ENCODE results near the gene AFM.

Gene AFM, protein sequence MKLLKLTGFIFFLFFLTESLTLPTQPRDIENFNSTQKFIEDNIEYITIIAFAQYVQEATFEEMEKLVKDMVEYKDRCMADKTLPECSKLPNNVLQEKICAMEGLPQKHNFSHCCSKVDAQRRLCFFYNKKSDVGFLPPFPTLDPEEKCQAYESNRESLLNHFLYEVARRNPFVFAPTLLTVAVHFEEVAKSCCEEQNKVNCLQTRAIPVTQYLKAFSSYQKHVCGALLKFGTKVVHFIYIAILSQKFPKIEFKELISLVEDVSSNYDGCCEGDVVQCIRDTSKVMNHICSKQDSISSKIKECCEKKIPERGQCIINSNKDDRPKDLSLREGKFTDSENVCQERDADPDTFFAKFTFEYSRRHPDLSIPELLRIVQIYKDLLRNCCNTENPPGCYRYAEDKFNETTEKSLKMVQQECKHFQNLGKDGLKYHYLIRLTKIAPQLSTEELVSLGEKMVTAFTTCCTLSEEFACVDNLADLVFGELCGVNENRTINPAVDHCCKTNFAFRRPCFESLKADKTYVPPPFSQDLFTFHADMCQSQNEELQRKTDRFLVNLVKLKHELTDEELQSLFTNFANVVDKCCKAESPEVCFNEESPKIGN

DNA sequence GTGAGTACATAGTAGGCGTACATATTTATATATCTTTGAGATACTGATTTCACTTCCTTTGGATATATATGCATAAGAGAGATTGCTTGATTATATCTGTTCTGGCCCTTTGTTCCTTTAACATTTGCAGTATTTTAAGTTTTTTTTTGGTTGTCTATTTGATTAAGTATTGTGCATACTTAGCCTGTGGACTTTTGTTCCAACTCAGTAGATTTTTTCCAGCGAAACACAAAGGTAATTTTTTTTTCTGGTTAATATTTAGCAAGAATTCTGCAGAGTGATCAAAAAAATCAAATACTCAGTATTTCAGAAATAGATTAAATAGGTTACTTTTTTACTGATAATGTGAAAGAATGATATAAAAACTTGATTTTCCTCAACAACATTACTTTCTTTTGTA, at the start of gene AFM:
Gene AFM, plus strand, starts transcription at position 388 of the 400 bp plus-strand sequence. CDS start 31 bp downstream, outside the sequence.
- DNase-seq (ENCODE audit: low spot score): no peak

DNA sequence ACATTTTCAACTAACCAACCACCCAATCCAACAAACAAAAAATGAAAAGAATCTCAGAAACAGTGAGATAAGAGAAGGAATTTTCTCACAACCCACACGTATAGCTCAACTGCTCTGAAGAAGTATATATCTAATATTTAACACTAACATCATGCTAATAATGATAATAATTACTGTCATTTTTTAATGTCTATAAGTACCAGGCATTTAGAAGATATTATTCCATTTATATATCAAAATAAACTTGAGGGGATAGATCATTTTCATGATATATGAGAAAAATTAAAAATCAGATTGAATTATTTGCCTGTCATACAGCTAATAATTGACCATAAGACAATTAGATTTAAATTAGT, 49.8 kb upstream of the AFM start:
- DNase-seq (ENCODE audit: low spot score): no peak

DNA sequence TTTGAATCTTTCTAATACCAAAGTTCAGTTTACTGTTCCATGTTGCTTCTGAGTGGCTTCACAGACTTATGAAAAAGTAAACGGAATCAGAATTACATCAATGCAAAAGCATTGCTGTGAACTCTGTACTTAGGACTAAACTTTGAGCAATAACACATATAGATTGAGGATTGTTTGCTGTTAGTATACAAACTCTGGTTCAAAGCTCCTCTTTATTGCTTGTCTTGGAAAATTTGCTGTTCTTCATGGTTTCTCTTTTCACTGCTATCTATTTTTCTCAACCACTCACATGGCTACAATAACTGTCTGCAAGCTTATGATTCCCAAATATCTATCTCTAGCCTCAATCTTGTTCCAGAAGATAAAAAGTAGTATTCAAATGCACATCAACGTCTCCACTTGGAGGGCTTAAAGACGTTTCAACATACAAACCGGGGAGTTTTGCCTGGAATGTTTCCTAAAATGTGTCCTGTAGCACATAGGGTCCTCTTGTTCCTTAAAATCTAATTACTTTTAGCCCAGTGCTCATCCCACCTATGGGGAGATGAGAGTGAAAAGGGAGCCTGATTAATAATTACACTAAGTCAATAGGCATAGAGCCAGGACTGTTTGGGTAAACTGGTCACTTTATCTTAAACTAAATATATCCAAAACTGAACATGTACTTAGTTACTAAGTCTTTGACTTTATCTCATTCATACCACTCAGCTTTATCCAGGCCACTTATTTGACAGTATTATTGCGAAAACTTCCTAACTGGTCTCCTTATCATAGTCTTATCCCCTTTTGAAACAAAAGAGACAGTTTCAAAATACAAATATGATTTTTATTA, 49.2 kb upstream of the AFM start:
- no peak for DNase-seq (ENCODE audit: low spot score)

DNA sequence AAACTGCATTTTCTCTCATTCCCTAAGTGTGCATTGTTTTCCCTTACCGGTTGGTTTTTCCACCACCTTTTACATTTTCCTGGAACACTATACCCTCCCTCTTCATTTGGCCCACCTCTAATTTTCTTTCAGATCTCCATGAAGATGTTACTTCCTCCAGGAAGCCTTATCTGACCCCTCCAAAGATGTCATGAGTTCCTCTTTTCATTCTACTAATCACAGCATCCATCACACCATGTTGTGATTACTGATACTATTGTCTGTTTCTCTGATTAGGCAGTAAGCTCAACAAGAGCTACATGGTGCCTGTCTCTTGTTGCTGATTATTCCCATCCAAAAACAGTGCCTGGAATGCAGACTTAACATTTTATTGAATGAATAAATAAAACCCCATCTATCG, 48.4 kb upstream of the AFM start:
- no peak for DNase-seq (ENCODE audit: low spot score)

DNA sequence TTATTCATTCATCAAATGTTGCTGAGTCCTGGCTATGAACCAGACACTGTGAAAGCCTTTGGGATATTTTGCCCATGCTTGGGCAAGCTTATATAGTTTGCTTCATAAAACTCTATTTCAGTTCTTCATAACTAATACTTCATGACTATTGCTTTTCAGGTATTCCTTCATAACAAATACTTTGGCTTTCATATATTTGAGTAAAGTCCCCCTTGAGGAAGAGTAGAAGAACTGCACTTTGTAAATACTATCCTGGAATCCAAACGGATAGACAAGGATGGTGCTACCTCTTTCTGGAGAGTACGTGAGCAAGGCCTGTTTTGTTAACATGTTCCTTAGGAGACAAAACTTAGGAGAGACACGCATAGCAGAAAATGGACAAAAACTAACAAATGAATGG, 47.2 kb upstream of the AFM start:
- peak; percentile 40 for DNase-seq (ENCODE audit: low spot score)

DNA sequence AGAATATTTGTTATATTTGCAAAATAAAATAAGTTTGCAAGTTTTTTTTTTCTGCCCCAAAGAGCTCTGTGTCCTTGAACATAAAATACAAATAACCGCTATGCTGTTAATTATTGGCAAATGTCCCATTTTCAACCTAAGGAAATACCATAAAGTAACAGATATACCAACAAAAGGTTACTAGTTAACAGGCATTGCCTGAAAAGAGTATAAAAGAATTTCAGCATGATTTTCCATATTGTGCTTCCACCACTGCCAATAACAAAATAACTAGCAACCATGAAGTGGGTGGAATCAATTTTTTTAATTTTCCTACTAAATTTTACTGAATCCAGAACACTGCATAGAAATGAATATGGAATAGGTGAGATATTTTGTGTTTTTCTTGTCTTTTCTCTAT, 45.6 kb upstream of the AFM start, which contains the start of gene AFP:
Gene AFP, plus strand, starts transcription at position 238 of the 400 bp plus-strand sequence. Its CDS starts 42 bp downstream, at position 280.
- no peak for DNase-seq (ENCODE audit: low spot score)

DNA sequence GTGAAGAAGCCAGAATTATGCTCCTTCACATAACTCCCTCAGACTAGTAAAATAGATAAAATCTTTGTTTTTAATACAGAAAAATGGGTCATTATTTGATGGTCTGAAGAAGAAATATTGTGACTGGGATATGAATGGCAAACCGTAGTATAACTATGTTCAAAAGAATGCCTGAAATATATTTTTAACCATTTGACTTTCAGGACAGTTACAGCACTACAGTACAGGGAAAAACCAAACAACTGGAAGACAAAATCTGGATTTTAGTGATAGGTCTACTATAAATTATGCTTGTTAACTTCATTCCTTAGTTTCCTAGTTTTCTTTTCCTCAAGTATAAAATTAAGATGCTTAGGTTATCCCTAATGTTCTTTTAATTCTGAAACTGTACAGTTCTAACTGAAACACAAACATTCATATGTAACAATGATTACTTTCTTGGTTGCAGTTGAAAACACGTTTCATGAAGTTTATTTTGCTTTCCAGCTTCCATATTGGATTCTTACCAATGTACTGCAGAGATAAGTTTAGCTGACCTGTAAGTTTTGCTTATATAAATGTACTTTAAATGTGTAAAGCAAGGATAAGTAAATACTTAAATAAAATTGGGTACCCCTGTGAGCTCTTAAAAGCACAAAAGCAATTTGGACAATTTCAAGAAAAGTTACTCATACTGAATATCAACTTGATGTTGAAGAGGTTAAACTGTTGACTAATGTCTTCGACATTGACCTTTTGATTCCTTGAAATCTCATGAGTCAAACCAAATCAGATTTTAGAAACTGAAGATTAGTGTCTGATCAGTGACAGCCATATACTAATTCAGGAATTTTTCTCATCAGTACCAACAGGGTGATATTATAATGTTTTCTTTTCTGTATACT, 44.6 kb upstream of the AFM start:
- DNase-seq (ENCODE audit: low spot score): no peak

DNA sequence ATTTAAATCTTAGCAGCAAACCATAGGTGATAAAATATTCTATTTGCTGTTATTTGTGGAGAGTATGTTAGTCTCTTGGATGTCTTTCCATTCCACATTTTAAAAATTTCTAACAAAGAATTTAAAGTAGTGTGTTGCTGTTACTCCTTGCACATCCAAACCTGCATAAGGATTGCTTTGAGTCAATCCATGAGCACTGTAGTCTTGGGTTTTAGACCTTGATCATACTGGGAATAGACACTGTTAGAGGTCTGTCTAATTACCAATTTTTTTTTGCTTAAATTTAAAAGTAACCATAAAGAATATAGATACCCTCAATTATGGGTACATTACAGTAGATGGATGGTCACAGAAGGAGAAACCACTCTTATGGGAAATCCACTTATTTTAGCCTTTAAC, 44.0 kb upstream of the AFM start:
- DNase-seq (ENCODE audit: low spot score): no peak

DNA sequence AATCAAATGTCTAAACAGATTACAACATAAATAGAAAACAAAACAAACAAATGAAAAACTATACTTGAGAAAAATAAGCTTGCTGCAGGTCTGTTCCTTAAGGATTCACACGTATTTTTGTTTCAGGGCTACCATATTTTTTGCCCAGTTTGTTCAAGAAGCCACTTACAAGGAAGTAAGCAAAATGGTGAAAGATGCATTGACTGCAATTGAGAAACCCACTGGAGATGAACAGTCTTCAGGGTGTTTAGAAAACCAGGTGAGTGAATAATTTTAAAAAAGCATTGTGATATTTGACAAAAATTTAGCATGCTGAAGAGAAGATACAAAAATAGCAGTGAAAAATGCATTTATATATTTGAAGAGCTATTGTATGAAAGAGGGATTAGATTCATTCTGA, 43.5 kb upstream of the AFM start:
- DNase-seq (ENCODE audit: low spot score): no peak

DNA sequence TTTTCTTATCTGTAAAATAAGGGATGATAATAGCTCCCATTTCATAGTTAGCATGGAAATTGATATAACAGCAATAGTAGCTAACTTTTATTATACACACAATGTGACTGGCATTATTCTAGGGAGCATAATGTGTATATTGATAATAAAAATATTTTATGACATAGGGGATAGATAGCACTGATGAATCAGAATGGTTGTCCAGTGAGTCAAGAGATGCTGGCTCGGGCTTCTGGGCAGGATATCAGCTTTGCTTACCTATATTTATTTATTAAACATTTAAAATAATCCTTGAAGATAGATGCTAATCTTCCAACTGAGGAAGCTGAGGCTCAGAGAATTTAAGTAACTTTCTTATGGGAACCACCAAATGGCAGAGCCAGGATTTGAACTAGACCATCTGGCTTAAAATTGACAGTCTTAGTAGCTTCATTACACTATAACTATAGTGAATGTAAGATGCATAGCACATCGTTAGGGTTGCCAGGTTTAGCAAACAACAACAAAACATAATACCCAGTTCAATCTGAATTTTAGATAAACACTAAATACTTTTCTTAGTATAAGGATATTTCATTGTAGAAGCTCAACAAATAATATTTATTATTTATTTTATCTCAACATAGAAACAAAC, 42.8 kb upstream of the AFM start:
- no peak for DNase-seq (ENCODE audit: low spot score)

DNA sequence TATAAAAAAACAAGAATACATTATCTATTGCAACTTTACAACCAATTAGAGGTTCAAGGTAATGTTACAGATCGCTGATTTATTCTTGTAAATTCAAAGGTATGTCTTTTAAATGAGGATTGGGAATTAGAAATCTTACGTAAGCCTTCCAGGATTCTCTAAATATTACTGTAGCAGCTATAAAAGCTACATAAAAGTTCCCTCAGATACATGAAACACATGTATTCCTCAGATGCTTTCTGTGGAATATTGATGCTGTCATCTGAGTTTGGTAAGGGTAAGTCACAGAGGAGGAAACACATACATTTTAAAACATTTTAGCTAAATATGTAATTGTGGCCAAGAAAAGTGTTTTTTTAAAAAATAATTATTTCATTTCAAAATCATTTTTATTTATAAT, 42.1 kb upstream of the AFM start:
- no peak for DNase-seq (ENCODE audit: low spot score)

DNA sequence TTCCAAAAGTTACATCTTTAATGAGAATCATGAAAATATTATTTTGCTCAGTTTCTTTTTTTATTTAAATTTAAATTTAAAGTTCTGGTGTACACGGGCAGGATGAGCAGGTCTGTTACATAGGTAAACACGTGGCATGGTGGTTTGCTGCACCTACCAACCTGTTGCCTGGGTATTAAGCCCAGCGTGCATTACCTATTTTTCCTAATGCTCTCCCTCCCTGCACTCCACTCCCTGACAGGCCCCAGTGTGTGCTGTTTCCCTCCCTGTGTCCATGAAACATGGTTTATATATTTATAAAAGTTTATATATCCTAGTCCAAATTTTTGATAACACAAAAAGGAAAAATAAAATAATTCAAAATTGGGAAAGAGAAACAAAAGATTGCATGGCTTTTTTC, 41.6 kb upstream of the AFM start:
- DNase-seq (ENCODE audit: low spot score): no peak

DNA sequence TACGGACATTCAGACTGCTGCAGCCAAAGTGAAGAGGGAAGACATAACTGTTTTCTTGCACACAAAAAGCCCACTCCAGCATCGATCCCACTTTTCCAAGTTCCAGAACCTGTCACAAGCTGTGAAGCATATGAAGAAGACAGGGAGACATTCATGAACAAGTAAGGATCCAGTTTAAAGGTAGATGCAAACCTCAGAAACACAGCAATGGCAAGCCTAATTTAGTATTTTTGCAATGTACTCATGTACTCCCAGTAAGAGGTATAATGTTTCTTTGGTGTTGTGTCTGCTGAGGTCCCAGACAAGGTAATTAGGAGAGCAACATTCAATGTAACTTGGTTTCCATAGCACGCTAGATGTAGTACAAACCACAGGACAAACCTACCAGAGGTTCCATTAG, 40.9 kb upstream of the AFM start:
- DNase-seq (ENCODE audit: low spot score): no peak

DNA sequence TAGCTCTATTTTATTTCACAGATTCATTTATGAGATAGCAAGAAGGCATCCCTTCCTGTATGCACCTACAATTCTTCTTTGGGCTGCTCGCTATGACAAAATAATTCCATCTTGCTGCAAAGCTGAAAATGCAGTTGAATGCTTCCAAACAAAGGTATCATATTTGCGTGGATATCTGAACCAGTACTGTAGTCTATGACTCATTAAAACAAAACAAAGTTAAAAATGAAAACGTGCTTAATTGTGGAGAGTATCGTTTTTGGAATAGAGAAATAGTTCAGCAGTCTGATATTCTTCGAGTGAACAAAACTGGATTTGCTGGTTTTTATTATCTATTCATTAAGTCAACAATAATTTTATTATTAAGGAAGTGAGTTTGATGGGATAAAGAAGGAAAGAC, 39.3 kb upstream of the AFM start:
- DNase-seq (ENCODE audit: low spot score): no peak

DNA sequence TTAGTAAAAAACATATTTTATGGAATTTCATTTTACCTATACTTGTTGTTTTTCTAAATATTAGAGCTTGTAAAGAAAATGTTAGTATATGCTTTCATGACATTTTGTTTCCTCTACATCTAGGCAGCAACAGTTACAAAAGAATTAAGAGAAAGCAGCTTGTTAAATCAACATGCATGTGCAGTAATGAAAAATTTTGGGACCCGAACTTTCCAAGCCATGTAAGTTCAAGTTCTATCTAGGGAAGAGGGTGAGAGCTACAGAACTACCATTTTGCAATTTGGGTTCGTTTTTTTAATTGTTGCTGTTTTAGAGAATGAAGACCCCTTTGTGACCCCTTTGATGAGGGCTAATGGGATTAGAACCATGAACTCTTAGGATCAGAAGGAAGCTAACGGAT, 38.3 kb upstream of the AFM start:
- DNase-seq (ENCODE audit: low spot score): no peak

DNA sequence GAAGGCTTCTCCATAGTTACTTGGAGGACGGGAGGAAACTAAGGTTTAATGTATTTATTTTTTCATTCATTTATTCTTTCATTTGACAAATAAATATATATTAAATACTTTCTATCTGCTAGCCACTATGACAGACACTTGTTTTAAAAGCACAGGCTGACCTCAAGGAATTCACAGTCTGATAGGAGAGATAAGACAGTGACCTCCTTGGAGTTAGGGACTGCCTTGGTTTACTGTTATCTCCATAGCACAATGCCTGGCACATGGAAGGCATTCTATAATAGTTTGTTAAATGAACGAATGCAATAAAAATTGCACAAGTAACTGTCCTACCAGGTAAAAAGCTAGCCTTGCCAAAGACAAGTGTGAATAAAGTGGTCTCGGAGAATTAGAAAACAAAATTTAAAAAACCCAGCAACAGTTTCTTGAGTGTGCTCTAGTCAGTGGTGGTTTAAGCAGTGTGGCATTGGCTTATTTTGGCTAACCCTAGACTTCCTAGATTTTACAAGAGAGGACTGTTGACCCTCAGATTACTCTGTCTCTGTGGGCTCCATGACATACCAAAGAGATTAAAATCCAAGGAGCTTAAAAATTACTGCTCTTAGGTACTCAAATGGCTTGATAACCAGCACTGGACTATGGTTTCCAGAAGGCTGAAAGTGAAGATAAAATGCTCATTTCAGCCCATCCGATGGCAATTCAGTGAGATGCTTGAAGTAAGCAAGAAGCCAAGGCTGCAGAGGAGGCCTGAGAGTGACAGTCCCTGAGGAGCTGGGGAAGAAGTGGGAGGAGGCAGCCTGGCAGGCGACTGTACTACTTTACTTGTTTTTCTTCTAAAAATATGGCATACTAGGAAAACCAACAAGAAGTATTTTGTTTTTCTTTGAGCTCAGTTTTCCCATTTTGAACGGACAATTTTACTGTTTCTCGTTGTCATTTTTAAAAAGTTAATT, 35.9 kb upstream of the AFM start:
- no peak for DNase-seq (ENCODE audit: low spot score)

DNA sequence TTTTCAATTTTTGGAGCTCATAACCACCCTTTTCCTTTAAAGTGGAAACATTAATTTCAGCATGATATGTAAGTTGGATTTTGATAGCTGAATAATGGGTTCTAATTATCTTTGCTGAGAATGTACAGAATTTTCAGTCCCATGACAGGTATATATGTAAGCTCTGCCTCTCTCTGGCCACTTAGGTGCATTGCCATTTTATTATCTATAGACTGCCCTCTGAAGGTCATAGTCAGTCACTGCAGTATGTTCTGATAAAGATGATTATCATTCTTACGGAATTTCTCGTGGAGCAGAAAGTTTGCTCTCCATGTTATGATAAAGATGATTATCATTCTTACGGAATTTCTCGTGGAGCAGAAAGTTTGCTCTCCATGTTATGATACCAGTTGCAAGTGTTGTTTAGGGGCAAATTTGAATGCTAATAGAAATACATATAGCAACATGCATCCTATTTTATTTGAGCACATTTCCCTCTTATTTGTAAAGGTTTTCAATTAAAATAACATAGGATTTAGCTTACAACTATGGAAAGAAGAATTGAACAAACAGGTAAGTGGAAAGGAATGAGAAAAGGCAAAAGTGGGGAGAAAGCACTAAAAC, 35.1 kb upstream of the AFM start:
- DNase-seq (ENCODE audit: low spot score): peak; percentile 24

DNA sequence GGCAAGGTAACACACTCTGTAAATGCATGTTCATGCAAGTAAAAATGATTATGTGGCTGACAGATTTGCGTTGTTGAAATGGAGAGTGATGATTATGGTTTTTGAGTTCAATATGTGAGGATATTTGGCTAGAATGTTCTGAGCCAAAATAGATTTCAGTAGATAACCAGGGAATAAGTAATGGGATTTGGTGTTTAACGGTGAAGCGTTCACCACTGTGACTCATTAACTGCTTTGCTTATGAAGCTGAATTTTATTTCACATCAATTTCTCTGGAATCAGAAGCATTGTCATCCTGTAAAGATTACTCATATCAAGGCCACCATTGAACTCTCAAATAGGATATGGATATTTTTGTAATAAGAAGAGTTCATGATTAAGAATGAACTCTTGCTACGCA, 33.9 kb upstream of the AFM start:
- DNase-seq (ENCODE audit: low spot score): no peak

DNA sequence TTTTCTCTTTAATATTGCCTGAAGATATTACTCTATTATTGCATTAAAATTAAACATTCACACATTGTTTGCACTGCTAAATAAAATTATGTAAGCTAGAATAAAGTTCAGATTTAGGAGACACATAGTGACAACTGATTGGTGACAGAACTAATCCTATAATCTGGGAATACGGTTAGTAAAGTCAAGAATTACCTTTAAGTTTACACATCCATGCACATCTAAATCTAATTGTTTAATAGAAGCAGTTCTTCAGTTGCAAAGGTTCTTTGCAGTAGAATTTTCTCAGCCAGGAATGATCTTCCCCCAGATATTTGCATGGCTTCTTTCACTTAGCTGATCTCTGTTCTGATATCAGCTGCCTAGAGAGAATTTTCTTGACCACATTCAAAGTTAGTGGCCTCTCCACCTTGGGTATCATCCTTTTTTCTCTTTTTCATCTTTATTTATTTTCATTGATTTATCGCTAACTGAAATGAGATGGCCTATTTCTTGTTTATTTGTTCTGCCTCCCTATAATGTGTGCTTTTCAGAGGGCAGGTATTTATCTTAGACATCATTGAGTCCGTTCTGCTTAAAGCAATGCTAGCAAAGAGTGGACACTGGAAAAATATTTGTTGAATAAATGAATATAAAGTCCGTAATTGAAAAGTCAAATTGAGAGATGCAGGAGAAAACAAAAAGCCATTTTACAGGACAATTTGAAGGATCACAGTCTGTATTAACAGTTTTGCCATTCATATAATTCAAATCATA, 32.9 kb upstream of the AFM start:
- no peak for DNase-seq (ENCODE audit: low spot score)
